ENCODE results near the gene CBX4.
A peak's percentile ranks its signal among the peaks of the same experiment; 100 is the strongest.

GRCh38 chr17:79791735-79792161, 47.5 kb downstream of the CBX4 start:
- TF ChIP-seq CTCF (conservative IDR thresholded peaks at IDR 0.05; ENCODE audit: low read length) (no peak), EZH2phosphoT487 (IDR thresholded peaks at IDR 0.05; ENCODE audit: borderline replicate concordance, low read depth, low read length) (peak; percentile 59; the same call in 1 of the 2 replicates)

Data from OCI-LY7 (cell line).